GM18909 (cell line): Measurements from ENCODE around the gene CAP1.
A peak's percentile ranks its signal among the peaks of the same experiment; 100 is the strongest.
"Not testable (repeated sequence)": the region's sequence is repeated elsewhere in the genome, so short reads cannot be mapped to it uniquely, and the experiment has no call there.

Experiments
- ATAC-seq: cut with Tn5 transposase; IDR thresholded peaks from one replicate; pipeline ENCODE4 v1.9.1; 2021; ENCODE audit warnings: mild to moderate bottlenecking; ENCODE audit not compliant: unreplicated experiment, poor library complexity

CAP1 gene

DNA sequence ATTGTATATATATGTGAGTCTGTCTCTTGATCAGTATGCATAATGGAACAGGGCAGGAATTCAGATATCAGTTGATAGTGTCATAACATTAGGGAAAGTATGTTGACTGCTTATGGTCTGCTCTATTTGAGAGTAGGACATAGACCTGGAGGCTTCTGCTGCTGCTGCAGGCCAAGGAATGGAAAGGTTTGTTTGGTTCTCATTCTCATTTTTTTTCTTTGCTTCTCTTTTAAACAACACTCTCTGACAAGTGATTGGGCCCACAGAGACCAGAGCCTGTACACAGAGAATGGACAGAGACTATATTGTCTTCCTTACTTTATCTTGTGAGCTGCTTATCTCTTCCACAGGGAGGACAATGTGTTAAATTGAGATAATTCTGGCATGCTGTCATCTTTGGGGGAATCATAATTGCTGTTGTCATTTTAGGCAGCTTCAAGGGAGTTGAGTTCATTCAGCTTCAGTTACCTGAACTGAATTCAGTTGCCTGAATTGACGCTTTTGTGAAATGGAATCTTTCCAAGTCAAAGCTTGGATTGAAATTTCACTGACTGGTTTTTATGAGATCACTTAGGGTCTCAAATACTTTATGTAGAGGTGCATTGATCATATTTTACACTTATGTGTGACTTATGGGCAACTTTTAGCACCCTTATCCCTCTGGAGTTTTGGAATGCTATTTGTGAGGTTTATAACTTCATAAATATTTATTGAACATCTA lies 16.9 kb downstream of the CAP1 start:
- ATAC-seq = no peak

DNA sequence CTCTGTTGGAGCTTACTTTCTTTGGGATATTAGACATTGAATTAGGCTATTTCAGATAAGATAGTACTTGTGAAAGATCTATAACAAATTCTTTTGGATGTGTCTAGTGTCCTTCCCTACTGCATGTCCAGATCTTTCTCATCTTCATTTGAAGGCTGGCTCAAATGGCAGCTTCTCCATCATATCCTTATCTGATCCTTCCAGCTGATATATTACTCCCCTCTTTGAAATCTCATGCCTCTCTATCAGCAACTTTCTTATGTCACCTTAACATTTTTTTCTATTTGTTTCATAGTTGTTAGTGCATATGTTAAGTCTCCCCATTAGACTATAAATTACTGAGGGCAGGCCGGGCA lies 17.5 kb downstream of the CAP1 start:
- ATAC-seq = no peak

DNA sequence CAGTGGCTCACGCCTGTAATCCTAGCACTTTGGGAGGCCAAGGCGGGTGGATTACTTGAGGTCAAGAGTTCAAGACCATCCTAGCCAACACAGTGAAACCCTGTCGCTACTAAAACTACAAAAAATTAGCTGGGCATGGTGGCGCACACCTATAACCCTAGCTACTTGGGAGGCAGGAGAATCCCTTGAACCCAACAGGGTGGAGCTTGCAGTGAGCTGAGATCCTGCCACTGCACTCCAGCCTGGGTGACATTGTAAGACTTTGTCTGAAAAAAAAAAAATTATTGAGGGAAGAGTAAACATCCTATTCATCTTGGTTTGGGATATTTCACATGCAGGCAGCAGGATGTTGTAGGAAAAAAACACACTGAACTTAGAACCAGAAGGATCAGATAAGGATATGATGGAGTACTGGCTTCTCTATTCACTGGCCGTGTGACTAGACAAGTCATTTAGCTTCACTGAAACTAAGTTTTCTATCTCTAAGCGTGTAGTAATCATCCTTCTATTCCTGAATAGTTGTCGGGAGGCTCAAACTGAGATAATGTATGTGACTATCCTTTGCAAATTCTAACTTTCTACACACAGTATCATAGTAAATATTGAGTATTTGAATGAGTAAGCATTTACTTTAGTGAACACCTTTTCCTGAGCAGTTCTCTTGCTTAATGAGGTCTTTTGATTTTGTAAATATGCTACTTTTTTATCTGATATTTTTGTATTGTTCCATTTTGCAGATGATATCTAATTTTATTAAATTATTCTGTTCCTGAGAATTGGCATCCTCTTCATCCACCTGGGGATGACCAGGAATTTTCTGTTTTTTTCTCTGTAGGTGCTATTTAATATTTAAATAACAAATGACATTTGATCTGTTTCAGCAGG lies 18.2 kb downstream of the CAP1 start:
- no peak for ATAC-seq

DNA sequence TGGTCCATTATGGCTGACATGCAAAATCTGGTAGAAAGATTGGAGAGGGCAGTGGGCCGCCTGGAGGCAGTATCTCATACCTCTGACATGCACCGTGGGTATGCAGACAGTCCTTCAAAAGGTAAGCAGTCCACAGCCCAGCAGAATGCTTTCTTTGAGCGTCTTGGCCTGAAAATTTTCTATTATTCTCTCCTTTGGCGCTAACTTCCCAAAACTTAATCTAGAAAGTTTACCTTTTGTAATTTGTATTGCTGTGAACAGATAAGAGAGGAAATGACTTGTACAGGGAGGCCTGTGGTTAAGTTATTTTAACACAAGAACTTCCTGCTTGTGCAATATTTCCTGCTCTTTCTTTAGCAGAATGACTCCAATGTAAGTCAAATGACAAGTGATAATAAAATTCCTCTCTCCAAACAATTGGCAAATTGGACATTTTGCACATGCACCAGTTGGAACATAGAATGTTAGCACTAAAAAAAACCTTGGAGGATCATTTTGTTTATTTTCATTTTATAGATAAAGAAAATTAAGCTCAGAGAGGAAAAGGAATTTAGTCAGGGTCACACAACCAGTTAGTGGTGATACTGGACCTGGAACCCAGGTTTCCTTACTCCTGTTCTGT lies 18.9 kb downstream of the CAP1 start:
- ATAC-seq = no peak

DNA sequence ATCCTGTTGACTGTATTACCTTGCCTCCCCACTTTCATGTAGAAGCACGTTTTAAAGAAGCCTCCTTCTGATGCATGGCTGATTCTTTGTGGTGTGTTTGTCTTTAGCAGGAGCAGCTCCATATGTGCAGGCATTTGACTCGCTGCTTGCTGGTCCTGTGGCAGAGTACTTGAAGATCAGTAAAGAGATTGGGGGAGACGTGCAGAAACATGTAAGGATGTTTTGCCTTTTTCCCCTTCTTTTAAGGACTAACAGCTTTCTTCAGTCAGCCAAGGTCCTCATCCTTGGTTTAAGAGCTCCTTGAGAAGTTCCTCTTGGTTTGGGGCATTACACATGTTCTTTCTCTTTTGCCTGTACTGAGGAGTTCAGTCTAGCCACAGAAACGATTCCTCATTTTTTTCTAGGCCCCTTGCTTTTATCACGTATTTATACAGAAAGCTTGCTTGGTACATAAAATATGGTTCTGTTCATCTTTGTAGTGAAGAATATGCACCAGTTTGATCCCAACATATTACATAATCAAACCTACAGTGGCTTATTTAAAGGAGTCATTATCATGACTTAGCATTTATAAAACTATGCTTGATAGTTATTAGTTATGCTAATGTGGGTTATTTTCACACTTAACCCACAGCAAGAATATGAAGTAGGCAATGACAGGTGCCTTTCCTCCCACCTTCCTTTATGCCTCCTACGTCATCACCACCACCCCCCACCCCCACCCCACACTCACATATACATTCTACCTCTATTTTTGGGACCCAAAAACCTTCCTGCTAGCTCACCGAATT lies 19.6 kb downstream of the CAP1 start:
- no peak for ATAC-seq

DNA sequence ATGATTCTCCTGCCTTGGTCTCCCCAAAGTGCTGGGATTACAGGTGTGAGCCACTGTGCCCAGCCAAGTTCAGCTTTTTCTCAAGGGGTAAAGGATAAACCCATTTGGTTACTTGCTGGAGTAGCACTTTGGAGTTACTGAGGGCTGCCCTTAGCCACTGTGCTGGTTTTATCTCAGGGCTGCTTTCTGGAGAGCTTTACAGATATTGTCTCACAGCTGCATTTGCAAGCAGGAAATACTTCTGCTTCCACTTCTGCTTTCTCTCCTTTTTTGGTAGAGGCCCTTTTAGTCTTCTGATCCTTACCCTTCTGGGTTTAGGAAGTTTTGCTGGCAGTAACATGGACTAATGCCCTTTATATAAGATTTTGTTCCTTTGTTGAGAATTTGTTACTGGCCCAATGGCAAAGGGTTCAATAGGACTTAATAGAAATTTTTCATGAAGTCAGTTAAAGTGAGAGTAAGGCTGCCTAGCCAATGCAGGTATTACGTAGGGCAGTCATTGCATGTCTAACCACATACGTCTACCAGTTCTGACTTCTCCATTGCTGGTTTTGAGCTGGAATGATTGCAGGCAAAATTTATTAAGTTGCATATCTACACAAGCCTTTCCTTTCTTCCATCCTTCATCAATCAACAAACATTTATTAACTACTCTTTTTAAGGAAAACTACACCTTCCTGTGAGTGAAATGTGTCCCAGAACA lies 24.4 kb downstream of the CAP1 start:
- ATAC-seq = peak; percentile 76

DNA sequence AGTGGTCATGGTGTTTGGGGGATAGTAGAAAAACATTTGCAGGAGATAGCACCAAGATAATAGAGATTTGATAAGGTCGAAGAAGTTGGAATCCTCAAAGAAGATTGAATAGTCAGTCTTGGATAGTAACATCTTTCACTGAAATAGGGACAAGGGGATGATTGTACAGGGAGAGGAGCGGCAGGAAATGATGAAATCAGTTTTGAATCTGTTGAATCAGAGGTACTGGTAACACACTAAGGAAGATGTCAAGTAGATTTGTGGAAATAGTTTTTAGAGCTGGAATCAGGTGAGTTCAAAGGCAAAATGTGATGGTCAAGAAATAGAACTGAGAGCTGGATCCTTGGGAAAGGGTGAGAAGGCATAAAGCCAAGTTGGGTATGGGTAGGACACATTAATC lies 26.5 kb downstream of the CAP1 start:
- ATAC-seq = no peak

DNA sequence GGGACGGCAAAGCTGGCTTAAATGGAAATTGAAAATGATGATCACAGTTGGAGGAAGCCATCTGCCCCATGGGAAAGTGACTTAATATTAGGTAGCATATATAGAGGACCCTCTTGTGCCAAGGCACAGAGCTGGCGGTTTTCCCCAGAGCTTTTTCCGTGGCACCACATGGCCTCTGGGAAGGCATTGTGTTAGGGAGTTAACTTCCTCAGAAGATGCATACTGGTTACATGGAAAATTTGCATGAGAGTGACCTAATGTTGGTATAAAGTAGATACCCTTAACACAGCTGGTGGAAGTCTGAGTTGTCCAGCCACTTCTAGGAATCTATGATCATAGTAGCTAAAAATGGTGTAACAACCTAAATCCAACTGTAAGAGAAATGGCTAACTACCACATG lies 27.3 kb downstream of the CAP1 start:
- no peak for ATAC-seq

DNA sequence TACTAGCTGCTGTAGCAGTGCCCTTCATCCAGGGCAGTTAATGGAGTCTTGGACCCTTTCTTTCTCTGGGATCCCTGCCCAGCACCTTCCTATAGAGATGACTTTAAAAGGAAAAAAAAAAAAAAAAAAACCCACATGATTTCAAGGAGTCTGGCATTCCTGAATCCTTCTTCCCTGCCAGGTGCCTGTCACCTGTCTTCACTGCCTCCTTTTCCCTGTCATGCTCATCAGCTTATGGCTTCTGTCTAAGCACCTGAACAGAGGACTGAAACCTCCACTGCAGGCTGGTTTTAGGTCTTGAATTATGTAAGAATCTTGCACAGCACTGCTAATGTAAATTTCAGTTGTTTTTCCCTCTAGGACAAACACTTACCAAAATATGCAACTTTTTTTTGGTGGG lies 31.6 kb downstream of the CAP1 start:
- ATAC-seq = no peak

DNA sequence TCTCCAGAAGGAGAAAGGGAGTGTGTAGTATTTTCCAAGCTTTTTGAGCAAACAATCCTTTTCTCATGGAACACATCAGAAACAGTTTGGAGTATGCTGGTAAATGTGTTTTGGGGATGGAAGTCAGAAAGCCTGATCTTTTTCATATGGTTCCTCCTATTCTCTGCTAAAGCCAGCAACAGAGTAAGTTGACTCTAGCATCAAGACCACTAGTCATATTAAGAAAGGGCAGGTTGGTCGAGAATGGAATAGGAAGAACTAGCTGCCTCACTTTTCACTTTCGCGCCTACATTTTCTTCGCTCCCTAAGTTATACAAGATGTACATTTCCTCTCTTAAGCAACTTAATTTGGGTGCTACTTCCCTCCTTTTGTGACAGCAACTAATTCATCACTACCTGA lies 32.5 kb downstream of the CAP1 start:
- no peak for ATAC-seq

DNA sequence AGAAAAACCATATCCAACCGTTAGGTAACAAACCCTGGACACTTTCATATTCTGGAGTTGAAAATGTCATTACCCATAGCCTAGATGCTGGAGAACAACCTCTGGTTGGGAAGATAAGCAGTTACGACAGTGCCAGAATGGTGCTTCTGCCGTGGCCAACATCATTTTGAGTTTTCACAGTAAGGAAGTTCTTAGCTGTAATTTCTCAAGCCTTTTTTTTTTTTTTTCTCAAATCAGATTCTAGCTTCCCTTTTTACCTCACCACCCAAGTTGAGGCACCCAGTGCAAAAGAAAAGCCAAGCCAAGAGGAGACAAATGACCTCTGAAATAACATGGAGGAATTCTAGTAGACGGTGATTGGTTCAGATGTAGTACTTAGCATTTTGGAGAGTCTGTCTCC lies 34.7 kb downstream of the CAP1 start:
- no peak for ATAC-seq

DNA sequence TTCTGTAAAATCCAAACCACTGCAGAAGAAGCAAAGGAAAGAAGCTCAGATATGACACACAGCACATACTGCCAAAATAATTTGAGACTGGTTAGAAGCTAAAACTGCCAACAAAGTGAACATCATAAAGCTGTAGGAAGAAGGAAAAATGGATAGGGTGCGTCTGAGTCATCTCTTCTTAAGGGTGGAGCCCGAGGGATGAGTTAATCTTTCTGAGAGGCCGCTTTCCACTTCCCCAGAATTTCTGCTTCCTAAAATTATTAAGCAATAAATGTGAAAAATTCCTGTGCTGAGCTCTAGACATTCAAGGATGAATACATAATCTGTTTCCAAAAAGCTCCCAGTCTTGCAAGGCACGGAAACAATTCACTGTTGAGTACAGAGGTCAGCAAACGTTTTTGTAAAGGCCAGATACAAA lies 36.4 kb downstream of the CAP1 start:
- ATAC-seq = no peak

DNA sequence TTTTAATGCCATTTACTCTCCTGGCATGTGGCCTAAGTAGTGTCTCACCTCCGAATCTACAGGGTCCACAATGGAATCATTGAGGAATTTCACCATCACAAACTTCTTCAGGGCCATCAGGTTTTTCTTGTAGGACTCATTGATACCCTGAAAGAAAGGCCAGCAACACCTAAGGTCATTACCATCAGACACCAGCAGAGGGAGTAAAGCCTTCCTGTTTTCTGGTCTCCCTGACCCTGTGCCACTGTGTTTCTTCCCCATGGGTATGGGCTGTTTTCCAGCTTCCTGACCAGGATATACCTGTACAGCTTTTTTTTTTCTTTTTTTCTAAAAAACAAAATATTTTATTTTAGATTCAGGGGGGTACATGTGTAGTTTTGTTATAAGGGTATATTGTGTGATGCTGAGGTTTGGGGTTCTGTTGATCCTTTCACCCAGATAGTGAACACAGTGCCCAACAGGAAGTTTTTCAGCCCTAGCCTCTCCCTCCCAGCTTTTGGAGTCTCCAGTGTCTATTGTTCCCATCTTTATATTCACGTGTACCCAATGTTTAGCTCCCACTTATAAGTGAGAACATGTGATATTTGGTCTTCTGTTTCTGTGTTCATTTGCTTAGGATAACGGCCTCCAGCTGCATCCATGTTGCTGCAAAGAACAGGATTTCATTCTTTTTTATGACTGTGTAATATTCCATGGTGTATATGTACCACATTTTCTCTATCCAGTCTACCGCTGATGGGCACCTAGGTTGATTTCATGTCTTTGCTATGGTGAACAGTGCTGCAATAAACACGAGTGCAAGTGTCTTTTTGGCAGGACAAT lies 38.2 kb downstream of the CAP1 start:
- no peak for ATAC-seq

DNA sequence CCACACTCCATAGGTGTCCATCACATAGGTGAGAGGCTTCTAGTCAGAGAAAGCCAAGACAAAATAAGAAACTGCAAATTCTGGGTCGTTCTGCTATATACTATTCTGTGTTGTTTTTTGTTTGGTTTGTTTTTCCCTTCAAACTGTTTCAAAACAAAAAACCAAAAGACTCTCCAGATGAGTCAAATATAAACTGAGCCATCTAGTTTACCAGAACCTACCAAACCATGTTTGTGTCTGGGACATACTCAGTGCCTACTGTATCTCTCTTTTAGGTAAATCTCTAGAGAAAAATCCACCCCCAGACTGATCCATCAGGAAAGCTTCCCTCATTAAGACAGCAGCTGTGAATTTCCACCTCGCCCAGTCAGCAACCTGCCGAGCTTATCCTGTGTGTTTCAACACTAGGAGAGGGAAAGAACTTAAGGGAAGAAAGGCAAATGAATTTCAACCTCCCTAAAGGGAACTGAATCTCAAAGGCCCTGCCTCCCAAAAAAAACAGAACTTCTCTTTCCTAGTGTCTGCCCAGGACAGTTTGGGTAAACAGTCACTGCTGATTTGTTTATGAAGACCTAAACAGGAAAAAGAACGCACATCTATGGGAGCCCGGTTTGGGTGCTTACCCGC lies 39.4 kb downstream of the CAP1 start:
- ATAC-seq = no peak

DNA sequence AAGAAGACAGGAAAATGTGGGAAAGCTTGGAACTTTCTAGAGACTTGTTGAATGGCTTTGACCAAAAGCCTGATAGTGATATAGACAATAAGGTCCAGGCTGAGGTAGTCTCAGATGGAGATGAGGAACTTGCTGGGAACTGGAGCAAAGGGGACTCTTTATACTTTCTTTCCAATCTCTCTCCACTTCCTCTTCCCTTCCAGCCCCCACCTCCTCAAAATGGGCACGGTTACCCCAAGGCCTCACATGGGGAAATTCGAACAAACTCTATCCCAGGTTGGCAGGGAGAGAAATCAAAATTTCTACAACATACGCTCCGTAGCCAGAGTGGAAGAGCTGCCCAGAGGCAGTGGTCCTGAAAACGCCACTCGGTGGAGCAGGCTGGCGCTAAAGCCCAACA lies 41.3 kb downstream of the CAP1 start:
- no peak for ATAC-seq

DNA sequence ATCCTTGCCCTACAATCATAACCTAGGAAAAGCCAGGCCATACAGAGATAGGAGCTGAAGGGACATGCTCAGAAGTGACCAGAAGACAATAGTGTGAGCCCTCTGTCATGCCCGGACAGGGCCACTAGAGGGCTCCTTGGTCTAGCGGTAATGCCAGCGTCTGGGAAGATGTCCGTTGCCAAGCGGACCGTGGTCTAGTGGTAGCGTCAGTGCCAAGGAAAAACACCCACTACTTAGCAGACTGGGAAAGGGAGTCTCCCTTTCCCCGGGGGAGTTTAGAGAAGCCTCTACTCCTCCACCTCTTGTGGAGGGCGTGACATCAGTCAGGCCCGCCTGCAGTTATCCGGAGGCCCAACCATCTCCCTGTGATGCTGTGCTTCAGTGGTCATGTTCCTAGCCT lies 44.2 kb downstream of the CAP1 start:
- not testable (repeated sequence) for ATAC-seq

DNA sequence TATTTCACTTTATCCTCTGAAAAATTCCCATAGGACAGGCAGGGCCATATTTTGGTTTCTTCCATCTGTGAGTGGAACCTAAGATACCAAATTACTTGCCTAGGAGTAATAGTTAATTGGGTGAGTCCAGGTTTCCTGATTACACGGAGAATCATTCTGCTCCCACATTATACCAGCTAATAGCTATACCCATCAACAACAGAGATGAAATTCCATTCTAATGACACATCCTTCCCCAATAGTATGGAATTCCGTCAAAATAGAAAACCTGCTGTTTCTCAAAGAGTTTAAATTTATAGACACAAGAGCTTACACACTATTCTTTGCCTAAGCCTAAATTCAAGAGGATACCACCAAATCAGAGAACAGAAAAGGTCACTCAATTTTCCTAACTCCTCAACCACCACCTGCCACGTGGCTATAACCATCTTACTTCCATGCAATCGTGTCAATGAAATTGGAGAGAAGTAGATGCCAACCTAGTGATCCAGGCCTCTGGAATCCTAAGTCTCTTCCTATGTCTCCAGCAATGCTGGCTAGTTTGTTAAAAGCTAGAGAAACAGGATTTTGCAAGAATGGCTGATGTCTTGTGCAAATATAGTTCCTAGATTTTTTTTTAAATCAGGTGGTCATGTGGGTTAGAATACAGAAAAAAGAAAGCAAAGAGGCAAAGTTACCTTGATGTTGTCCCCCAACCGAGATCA lies 50.3 kb downstream of the CAP1 start:
- ATAC-seq = no peak

DNA sequence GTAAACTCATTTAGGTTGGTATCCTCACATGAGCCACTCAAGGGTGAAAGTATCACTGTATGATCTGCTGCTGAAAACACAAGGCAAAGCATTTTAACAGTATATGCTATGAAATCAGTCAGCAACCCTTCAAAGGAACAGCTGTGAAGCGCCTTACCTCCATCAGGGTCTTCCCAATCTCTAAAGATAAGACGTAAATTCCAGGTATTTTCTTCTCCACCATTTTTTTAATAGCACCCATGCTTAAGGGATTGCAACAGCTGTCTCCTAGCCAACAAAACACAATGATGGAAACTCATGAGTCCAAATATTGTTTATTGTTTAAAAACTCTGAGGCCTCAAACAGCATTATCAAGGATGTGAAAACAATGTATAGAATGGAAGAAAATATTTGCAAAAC lies 51.7 kb downstream of the CAP1 start:
- ATAC-seq = no peak
